Loucy (cell line): Measurements from ENCODE around the gene GJB3.

ENCODE experiments used
- H2AFZ ChIP-seq: fragments of 200-600 bp; sonication (generic); 2 replicates; pipeline ENCODE4 v1.6.0; 2016; ENCODE audit warnings: antibody characterized with exemption, mild to moderate bottlenecking, low read length, moderate library complexity
- H3F3A ChIP-seq: fragments of 200-600 bp; 2 replicates; pipeline ENCODE4 v1.6.0; 2016; ENCODE audit warnings: antibody characterized with exemption, low read depth, mild to moderate bottlenecking
- H3K27me3 ChIP-seq: fragments of 200-600 bp; sonication (generic); 2 replicates; pipeline ENCODE4 v1.6.1; 2014; ENCODE audit warnings: low read length, mild to moderate bottlenecking; ENCODE audit not compliant: insufficient read depth, poor library complexity, severe bottlenecking
- H3K36me3 ChIP-seq: fragments of 200-600 bp; sonication (generic); 2 replicates; pipeline ENCODE4 v1.6.1; 2016; ENCODE audit warnings: low read length; ENCODE audit not compliant: insufficient read depth
- H3K4me1 ChIP-seq: fragments of 200-600 bp; sonication (generic); 2 replicates; pipeline ENCODE4 v1.5.1; 2014; ENCODE audit warnings: low read length, mild to moderate bottlenecking; ENCODE audit not compliant: insufficient read depth, poor library complexity, severe bottlenecking
- H3K4me2 ChIP-seq: fragments of 200-600 bp; sonication (generic); 2 replicates; pipeline ENCODE4 v1.6.0; 2014; ENCODE audit warnings: antibody characterized with exemption, low read length, low read depth, mild to moderate bottlenecking; ENCODE audit not compliant: poor library complexity, severe bottlenecking
- H3K4me3 ChIP-seq: fragments of 200-600 bp; sonication (generic); 2 replicates; pipeline ENCODE4 v1.5.1; 2014; ENCODE audit warnings: low read length, mild to moderate bottlenecking, mixed read lengths; ENCODE audit not compliant: poor library complexity, severe bottlenecking
- H3K79me2 ChIP-seq: fragments of 200-600 bp; sonication (generic); 2 replicates; pipeline ENCODE4 v1.6.1; 2014; ENCODE audit warnings: low read length; ENCODE audit not compliant: insufficient read depth
- H3K9ac ChIP-seq: fragments of 200-600 bp; sonication (generic); 2 replicates; pipeline ENCODE4 v1.6.0; 2014; ENCODE audit warnings: mild to moderate bottlenecking, low read depth, low read length, moderate library complexity; ENCODE audit not compliant: poor library complexity, severe bottlenecking
- H3K9me2 ChIP-seq: fragments of 200-600 bp; sonication (generic); replicated peaks from 2 replicates; pipeline ENCODE4 v1.6.1; 2016; ENCODE audit warnings: low read depth, low read length, mixed read lengths
- H3K9me3 ChIP-seq: fragments of 200-600 bp; sonication (generic); 2 replicates; pipeline ENCODE4 v1.6.1; 2014; ENCODE audit warnings: mild to moderate bottlenecking, antibody characterized with exemption, low read length, low read depth; ENCODE audit not compliant: insufficient read depth
- H4K20me1 ChIP-seq: fragments of 200-600 bp; sonication (generic); 2 replicates; pipeline ENCODE4 v1.6.0; 2014; ENCODE audit warnings: antibody characterized with exemption, low read length, mild to moderate bottlenecking; ENCODE audit not compliant: insufficient read depth, poor library complexity, severe bottlenecking
- EZH2phosphoT487 ChIP-seq: fragments of 200-600 bp; IDR thresholded peaks from 2 replicates; pipeline ENCODE4 v1.6.1; 2018; ENCODE audit warnings: antibody characterized with exemption, mild to moderate bottlenecking, moderate library complexity, borderline replicate concordance
- TF ChIP-seq, protein P1 (sequence below): fragments of 200-600 bp; sonication (generic); conservative IDR thresholded peaks from 2 replicates; pipeline ENCODE4 v1.5.1; 2014; ENCODE audit warnings: mild to moderate bottlenecking, antibody characterized with exemption, low read length

GJB3 gene

DNA sequence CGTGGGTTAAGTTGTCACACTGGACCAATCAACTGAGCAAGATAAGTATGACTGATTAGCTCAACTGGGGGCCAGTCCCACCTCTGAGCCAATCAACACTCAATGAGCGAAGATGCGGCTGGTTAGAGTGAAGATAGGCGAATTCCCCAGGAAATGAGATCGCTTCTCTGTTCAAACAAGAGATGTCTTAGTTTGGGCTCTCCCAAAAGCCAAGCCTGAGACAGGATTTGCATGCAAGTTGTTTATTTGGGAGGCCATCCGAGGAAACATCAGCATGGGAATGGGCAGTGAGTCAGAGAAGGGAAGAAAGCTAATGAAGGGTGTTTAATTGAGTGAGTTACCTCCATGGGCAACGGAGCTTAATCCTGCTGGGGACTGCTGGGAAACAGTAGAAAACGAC, 31.0 kb upstream of the GJB3 start:
- Histone ChIP-seq H3K4me2 (no peak overlapping the region), H2AFZ (no peak overlapping the region), H3K9me2 (no peaks in the 10 kb centered on the region), H3K9ac (no peak overlapping the region), H3K27me3 (no peaks in the 10 kb centered on the region), H3K79me2 (no peaks in the 10 kb centered on the region), H3K4me3 (no peak overlapping the region), H3K9me3 (no peaks in the 10 kb centered on the region), H3K36me3 (no peaks in the 10 kb centered on the region), H3K4me1 (no peaks in the 10 kb centered on the region), H3F3A (no peaks in the 10 kb centered on the region), H4K20me1 (no peaks in the 10 kb centered on the region)
- TF ChIP-seq EZH2phosphoT487, result no peak
- TF ChIP-seq, protein P1, sequence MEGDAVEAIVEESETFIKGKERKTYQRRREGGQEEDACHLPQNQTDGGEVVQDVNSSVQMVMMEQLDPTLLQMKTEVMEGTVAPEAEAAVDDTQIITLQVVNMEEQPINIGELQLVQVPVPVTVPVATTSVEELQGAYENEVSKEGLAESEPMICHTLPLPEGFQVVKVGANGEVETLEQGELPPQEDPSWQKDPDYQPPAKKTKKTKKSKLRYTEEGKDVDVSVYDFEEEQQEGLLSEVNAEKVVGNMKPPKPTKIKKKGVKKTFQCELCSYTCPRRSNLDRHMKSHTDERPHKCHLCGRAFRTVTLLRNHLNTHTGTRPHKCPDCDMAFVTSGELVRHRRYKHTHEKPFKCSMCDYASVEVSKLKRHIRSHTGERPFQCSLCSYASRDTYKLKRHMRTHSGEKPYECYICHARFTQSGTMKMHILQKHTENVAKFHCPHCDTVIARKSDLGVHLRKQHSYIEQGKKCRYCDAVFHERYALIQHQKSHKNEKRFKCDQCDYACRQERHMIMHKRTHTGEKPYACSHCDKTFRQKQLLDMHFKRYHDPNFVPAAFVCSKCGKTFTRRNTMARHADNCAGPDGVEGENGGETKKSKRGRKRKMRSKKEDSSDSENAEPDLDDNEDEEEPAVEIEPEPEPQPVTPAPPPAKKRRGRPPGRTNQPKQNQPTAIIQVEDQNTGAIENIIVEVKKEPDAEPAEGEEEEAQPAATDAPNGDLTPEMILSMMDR, result no peak

GRCh38 chr1:34750610-34751009, 30.4 kb upstream of the GJB3 start:
- H3K9ac ChIP-seq, result no peak overlapping the region
- H3K9me3 ChIP-seq, result no peaks in the 10 kb centered on the region
- H3K9me2 ChIP-seq, result no peaks in the 10 kb centered on the region
- no peaks in the 10 kb centered on the region for H3K79me2 ChIP-seq
- H2AFZ ChIP-seq, result no peak overlapping the region
- no peak overlapping the region for H3K4me2 ChIP-seq
- H4K20me1 ChIP-seq, result no peaks in the 10 kb centered on the region
- H3K27me3 ChIP-seq, result no peaks in the 10 kb centered on the region
- no peaks in the 10 kb centered on the region for H3K4me1 ChIP-seq
- no peak overlapping the region for H3K4me3 ChIP-seq
- H3K36me3 ChIP-seq, result no peaks in the 10 kb centered on the region
- H3F3A ChIP-seq, result no peaks in the 10 kb centered on the region
- TF ChIP-seq, protein P1, result no peak

- no peaks in the 10 kb centered on the region for H4K20me1 ChIP-seq
- no peaks in the 10 kb centered on the region for H3F3A ChIP-seq
- no peaks in the 10 kb centered on the region for H3K79me2 ChIP-seq
- H3K4me2 ChIP-seq, result no peak overlapping the region
- H3K9me3 ChIP-seq, result no peaks in the 10 kb centered on the region
- H3K9ac ChIP-seq, result no peak overlapping the region
- no peaks in the 10 kb centered on the region for H3K27me3 ChIP-seq
- no peak for TF ChIP-seq EZH2phosphoT487
- TF ChIP-seq, protein P1, result peak; percentile 31; the same call in 1 of the 2 replicates
- no peaks in the 10 kb centered on the region for H3K4me1 ChIP-seq
- H3K36me3 ChIP-seq, result no peaks in the 10 kb centered on the region
- H2AFZ ChIP-seq, result no peak overlapping the region
- no peaks in the 10 kb centered on the region for H3K9me2 ChIP-seq
- H3K4me3 ChIP-seq, result no peak overlapping the region
Observed at GRCh38 chr1:34753163-34753562, 27.9 kb upstream of the GJB3 start.
